Cerebellar cortex (tissue), 1 donor: ENCODE results near the gene SLC12A7.
"Not testable (repeated sequence)": the region's sequence is repeated elsewhere in the genome, so short reads cannot be mapped to it uniquely, and the experiment has no call there.

Source experiments
- DNase-seq: peaks from one replicate; pipeline ENCODE4 v3.0.0-alpha.2; 2015; ENCODE audit warnings: low spot score

SLC12A7 gene

DNA sequence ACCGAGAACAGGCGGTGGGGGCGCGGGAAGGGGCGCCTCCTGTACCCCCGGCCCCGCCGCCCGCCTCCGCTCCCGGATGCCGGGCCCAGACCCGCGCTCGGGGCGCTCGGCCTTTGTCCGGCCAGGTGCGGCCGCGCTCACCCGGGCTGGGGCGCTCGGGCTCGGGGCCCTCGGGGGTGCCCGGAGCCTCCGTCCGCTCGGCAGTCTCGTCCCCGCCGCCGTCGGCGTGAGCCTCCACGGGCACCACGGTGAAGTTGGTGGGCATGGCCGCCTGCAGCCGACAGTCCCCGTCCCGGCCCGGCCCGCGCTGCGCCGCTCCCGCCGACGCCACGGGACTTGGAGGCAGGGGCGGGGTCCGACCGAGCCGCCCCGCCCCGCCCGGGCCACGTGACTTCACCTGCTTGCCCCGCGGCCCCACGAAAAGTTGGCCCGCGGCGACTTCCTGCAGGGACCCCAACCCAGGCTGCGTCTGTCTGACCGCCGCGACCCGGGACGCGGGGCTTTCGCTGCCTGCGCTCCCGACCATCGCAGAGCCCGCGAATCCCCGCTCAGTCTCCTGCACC is at the start of gene SLC12A7:
SLC12A7 (minus strand) TSS at position 337 of the 563 bp plus-strand sequence; CDS start at position 265, 72 bp downstream.
- DNase-seq: no peak

DNA sequence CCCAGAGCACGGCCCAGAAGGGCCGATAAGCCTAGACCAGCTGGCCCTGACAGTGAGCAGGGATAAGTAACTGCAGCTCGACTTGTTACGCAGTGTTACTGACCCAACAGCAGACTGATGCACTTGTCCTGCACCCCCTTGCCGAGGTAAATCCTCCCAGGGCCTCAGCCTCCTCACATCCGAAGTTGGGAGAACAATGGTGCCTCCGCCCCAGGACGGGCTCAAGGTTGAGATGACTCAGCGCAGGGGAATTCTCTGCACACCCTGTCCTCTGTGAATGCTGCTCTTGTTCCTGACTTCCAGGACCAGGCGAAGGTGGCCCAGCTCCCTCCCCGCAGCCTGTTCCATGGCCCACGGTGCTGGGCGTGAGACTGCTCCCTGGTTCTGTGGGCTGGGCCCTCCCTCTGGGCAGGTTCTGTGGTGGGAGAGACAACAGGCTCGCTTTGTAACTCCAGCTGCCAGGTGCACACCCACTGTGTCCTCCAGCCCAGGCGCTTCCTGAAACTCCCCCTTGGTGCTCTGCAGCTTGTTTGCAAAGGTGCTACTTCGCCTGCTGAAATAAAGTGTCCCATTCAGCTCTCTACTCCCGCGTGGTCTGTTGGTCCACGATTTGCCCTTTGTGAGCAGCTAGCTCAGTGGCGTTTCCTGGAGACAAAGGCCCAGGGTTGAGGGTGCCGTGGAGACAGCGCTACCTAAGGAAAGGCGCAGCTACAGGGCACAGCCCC is 49.4 kb upstream of the SLC12A7 start:
- DNase-seq: no peak

DNA sequence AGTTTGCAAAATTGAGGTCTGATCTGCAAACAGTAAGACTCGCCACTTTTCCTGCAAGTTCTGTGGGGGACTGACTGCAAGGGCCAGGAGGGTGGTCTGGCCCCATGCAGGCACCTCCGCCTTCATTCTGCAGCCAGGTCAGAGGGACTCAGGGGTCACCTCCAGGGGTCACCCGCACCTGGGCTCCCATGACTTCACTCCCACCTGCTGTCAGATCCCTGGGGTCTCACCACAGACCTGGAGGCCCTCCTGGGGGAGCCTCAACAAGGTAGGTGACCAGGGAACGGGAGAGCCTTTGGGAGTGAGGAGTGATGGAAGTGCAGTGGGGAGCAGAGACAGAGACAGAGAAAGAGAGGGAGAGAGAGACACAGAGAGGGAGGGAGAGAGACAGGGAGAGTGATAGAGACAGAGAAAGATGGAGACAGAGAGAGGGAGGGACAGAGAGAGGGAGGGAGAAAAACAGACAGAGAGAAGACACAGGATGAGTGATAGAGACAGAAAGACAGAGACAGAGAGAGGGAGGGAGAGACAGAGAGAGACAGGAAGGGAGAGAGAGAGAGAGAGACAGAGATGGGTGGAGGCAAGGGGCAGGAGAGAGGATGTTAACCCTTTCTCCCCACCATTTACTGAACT is 48.0 kb upstream of the SLC12A7 start:
- DNase-seq: no peak

DNA sequence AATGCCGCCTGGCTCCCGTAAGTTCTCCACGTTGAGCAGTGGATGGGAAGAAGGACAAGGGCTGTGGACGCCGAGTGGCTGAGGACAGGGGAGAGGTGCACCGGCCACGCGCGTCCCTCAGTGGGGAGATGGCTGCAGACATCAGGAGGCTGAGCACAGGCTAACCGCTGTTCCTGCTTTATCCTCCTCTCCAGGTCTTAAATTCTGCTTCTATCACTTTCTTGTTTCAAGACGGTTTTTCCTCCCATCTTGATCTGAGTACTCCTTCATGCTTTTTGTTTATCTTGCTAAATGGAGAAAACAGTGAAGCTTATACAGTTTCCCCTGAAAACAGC is 47.4 kb upstream of the SLC12A7 start:
- DNase-seq: no peak

DNA sequence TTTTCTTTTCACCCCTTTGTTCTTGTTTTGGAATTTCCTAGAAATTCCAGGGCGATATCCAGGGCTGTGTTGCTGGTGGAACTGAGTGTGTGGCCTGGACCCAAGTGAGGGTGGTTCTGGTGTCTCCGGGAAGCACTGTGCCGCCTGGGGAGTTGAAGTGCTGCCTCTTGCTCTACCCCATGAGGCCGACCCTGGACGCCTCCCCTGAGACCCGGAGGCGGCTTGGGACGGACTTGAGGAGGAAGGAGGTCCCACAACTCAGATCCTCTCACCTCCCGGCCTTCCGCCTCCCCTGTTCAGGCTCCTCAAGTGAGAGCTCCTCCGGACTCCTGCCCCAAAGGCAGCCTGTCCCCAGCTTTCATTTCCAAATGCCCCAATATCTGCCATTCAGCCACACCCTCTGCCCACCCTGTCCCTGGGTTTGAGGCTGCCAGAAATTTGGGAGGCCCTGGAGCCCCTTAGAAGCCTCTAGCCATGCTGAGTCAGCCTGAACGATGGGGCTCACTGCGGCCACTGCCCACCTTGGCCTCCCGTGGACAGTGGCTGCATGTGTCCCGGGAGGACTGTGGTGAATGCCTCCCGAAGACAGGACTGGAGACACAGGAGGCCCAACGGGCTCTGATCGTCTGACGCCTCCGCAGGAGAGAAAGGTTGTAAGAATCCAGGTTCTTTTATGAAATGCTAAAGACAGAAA is 46.9 kb upstream of the SLC12A7 start:
- DNase-seq: no peak

DNA sequence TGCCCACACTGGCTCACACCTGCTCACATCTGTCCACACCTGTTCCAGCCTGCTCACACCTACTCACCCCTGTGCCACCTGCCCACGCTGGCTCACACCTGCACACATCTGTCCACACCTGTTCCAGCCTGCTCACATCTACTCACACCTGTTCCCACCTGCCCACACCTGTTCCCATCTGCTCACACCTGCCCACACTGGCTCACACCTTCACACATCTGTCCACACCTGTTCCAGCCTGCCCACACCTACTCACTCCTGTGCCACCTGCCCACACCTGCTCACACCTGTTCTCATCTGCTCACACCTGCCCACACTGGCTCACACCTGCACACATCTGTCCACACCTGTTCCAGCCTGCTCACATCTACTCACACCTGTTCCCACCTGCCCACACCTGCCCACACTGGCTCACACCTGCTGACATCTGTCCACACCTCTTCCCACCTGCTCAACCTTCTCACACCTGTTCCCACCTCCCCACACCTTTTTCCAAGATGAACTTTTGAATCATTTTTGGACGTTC is 45.7 kb upstream of the SLC12A7 start:
- DNase-seq: not testable (repeated sequence)

DNA sequence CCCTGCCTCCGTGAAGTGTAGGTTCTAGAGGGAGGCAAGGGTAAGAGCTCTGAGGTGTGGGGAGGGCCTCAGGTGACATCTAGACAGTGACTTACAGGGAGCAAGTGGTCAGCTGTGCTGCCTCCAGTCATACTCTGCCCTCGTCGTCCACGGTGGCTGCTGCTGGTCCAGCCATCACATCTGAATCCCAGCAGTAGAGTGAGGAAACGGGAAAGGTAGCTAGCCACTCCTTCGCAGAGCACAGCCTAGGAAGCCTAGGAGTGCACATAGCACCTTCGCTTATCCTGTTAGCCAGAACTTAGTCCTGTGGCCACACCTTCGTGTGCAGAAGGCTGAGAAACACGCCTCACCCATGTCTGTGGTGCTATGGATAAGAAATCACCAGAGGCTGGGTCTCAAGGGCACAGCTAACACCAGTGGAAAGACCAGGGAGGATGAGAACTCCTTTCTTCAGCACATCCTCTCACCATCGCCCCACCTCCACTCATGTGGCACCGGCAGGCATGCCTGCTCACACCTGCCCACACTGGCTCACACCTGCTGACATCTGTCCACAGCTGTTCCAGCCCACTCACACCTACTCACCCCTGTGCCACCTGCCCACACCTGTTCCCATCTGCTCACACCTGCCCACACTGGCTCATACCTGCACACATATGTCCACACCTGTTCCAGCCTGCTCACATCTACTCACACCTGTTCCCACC is 45.0 kb upstream of the SLC12A7 start:
- DNase-seq: no peak

DNA sequence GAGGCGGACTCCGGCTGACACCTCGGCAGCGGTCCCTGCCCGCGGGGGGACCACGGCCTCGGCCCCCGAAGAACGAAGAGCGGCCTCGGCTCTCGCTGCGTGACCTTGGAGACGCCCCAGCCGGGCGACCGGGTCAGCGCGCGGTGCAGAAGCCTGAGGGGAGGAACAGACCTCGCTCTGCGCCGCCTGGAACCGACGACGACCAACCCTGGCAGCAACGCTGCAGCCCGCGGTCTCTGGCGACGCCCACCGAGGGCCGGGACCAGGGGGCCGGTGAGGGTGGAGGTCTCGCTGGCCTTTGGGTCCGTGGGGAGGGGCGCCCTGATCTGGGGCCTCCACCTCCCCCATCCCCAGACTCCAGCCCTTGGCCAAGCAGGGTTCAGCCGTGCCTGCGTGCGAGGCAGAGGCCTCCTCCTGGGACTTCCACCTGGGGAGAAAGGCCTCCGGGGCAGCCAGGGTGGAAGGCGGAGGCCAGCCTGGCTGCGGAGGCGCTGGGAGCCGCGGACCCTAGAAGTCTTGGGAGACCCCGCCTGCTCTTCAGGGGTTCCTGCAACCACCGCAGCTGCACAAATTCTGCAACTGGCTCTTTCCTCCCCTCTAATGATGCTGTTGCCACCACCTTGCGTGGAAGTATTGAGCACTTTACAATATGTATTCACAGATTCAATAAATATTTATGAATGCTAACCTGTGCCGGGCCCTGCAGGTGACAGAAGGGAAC is 44.3 kb upstream of the SLC12A7 start:
- no peak for DNase-seq

DNA sequence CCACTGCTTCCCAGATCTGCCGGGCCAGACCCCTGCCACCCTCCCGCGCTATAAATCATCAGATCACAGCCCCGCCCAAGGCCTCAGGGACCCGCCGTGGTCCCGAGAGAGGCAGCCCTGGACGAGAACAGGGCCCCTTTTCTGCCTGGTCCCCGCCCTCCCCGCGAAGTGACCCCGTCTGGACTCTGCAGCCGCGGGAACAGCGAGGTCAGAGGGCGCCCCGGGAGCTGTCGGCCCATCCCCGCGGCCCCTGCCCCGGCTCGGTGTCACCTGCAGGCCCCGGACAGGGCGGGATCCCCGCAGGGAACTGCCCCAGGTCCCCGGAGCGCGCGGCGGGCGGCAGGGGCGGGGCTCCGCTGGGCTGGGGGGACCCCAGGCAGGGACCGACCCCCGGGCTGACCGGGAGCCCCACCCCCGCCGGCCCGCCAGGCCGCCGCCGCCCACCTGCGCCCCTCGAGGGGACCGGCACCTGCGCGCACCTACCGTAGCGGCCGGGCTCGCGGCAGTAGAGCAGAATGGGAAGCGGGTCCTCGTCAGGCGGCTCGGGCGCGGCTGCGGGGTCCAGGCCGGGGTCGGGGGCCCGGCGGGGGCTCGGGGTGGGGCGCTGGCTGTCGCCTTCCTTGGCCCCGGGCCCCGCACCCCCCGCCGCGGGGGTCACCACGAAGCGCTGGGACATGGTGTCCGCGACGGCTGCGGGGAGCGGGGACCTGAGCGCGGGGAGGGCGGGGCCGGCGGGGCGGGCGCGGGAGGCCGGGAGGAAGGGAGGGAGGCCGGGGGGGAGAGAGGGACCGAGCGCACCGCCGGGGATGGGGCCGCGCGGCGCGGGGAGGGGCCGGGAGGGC is 43.5 kb upstream of the SLC12A7 start:
- no peak for DNase-seq

DNA sequence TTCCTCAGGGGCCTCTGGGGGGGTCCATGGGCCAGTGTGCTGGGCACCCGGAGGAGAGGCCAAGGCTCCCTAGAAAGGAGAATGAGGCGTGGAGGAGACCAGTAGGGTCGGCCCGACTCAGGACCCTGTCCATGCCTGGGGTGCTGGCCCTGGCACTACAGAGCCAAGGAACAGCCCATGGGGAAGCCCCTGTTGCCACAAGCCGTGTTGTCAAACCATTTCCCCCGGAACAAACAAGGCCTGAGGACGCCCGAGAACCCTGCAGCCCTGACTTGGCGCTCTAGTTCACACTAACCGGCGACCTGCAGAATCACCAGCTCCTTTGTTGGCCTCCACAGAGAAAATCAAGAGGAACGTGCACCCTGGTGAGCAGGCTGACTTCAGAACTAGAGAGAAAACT is 41.6 kb upstream of the SLC12A7 start:
- DNase-seq: no peak

DNA sequence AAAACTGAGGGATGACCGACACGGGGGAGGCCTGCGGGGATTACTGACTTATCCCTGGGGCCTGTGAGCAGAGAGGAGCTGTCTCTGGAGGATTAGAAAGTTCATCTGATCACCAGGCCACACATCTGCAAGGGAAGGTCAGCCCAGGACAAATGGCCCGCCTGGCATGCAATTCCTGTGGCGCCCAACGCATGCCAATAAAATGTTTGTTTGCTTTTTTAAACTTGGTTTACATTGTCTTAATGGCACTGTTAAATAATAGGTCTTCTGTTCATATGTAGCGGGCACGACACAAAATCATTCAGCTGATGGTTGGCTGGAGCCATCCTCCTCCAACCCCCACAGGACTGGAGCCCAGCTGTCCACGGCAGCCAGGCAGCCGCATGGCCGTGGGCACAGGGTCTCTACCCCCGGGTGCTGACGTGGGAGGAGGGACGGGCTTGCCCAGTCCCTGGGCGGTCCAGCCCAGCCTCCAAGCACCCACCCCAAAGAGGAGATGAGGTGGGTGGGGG is 41.0 kb upstream of the SLC12A7 start:
- no peak for DNase-seq

DNA sequence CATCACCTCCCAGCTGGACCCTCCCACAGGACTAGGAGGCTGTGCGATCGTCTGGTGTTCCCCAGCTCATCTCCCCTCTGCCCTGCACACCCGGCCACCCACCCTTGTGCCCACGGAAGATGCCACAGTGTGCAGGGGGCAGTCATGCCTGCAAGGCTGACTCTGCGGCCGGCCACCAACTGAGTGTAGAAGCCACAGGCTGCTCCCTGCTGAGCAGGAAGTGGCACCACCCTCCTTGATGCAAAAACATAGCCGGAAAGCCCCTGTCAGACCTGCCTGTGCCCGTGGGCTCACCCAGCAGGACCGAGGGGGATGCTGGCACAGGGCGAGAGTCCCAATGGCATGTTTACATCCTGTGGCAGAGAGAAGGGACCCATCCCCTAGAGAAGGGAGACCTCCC is 40.3 kb upstream of the SLC12A7 start:
- DNase-seq: no peak

DNA sequence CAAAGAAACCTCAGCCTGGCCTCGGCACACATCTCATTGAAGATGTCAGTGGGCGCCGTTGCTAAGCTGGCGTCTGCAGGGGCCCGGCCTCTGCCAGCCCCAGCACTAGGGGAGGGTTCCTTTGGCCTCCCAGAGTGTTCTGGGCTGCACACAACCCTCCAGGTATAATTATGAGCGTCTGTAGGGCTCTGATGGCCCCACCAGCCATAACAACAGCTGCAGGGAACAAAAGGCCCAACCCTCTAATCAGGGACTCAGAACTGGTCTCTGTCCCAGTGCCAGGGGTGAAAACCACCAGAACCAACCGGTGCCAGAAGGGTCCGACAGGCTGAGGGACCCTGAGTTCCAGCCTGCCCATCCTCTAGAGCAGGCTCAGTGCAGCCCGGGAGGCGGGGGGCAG is 39.5 kb upstream of the SLC12A7 start:
- DNase-seq: no peak

DNA sequence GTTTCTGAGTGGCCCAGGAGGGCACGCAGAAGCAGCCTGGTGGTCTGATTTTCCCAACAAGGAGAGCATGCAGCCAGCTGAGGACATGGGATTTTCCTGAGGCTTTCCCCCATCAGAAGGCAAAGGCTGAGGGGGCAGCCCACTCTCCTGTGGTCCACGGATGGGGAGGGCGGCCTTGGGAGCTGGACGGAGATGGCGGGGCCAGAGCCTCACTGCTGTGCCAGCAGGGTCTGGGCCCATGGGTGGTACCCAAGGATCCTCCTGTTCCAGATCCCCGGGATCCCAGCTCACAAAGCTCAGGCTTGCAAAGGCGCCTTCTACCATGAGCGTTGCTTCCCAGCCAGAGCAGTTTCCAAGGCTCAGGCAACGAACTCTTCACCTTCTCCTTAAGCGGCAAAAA is 39.0 kb upstream of the SLC12A7 start:
- no peak for DNase-seq

DNA sequence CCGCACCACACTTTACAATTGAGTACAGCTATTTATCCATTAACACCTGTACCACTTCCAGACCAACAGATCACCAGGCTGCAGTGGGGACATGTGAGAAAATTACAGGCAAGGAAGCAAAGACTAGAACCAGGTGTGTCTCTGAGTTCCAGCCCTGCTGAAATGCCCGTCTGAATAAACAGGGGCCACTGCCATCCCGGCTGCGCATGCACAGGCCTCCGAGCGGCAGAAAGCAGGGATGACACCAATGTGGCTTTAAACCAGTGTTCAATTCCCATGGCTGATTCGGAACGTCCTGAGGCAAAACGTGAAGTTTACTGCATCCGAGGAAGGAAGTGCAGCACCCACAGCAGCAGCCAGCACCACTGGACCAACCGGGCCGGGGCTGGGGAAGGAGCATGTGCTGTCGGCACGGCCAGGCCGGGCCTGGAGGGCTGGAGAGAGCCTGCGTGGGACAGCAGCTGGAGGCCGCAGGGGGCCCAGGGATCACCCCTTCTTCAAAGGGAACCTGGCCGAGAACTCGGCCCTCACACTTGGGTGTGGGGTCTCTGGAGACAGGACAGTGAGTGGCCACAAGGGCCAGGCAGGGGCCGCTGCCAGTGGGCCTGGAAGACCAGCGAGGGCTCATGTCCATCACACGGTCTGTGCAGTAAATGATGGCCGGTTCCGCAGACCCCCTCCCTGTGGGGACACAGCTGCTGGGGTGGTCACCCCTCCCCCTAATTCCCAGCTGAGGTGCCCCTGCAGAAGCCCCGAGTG is 33.0 kb upstream of the SLC12A7 start:
- no peak for DNase-seq

DNA sequence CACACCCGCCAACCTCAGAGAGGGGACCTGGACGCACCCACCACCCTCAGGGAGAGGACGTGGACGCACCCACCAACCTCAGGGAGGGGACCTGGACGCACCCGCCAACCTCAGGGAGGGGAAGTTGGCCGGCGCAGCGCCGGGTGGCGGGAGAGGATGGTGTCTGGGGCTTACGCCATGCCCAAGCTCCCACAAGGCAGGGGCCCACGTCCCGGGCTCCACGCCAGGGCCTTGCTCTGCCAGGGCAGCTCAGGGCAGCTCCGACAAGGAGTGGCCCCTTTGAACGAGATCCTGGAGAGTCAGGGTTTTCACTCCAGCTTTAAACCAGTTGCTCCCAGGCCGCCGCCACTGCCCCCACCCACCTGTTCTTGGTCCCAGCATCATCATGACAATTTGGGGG is 32.2 kb upstream of the SLC12A7 start:
- no peak for DNase-seq

DNA sequence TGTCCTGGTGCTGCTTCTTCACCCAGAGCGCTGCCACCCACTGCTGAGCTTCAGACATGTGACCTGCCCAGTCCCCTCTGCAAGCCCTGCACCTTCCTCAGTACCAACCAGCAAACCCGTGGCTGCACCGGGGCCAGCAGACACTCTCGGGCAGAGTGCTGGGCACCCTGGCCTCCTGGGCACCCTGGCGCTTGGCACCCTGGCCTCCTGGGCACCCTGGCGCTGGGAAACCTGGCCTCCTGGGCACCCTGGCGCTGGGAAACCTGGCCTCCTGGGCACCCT is 31.7 kb upstream of the SLC12A7 start:
- no peak for DNase-seq

DNA sequence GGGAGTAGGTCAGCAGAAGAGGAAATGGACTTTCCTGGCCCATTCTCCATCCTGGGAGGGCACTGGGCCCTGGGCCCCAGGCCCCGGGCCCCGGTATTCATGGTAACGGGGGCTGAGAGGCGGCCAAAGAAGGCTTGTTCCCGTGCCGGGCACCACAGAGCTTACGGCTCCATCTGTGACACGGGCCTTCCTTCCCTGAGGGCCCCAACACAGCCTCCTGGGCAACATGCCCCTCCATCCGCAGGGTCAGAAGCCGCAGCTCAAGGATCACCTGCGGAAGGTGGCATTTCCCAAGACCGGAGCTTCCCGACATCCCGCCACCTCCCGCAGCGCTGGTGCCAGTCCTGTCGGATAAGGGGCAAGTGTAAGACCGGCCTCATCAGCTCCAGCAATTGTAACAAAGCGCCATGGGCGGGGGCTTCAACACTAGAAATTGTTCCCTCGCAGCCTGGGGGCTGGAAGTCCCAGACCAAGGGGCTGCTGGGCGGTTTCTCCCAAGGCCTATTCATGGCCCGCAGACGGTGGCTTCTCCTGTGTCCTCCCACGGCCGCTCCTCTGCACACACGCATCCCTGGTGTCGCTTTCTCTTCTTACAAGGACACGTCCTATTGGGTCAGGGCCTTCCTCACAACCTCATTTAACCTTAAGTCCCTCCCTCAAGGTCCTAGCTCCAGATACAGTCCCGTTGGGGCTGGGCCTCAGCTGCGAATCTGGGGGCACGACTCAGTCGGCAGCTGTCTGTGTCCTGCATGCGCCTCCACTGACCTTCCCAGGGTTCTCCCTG is 31.2 kb upstream of the SLC12A7 start:
- no peak for DNase-seq

DNA sequence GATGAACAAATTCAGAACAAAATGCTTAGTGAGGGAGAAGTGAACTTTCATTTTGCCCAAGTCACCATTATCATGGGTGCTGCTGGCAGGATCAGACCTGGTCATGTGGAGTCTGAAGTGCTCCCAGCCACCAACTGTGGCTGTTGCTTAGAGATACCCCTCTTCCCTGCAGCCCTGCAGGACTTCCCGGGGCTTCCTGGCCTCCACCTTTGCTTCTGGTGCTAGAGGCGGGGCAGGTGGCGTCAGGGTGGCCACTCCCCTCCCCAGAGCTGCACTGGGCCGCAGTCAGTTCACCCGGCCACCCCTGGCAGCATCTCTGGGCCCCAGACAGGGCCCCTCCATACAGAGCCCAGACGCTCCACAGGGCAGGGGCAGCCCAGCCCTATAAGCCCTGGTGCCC is 30.0 kb upstream of the SLC12A7 start:
- no peak for DNase-seq
